ENCODE measurements around the gene NTHL1. TPM values are rescaled to one million over a fixed set of nuclear protein-coding genes. Genes with fewer than 3 reads are reported as not detected.

NTHL1 gene
- total and polyA plus RNA-seq, 2 of the 8 experiments (the other 6 are each of a cell fraction or from before 2014, with no cell fraction given) = 70.9 to 150 TPM

- no peak for TF ChIP-seq EZH2 (IDR thresholded peaks at IDR 0.05; ENCODE audit: low read depth, low read length, severe bottlenecking)
- TF ChIP-seq RFX5 (IDR thresholded peaks at IDR 0.05; ENCODE audit: borderline replicate concordance, low read depth, low read length) = no peak
Observed at GRCh38 chr16:1998852-1999801, 48.5 kb downstream of the NTHL1 start (continued).

Measured in H1 (cell line).